HL-60 (cell line): ENCODE results near the gene DCHS1.

Experiments used
- GABPA ChIP-seq: IDR thresholded peaks from 2 replicates; pipeline ENCODE4 v1.6.1; 2012; ENCODE audit warnings: low read depth
- POLR2AphosphoS5 ChIP-seq: IDR thresholded peaks from 2 replicates; pipeline ENCODE4 v1.6.1; 2012; ENCODE audit warnings: low read depth
- SPI1 ChIP-seq: IDR thresholded peaks from 2 replicates; pipeline ENCODE4 v1.6.1; 2012; ENCODE audit warnings: low read depth, mild to moderate bottlenecking, borderline replicate concordance
- TF ChIP-seq, protein P1 (sequence below): IDR thresholded peaks from one replicate; pipeline ENCODE4 v1.5.1; 2011; ENCODE audit warnings: low read length, control low read depth, inconsistent platforms; ENCODE audit not compliant: insufficient read depth
- TF ChIP-seq, protein P2 (sequence below): IDR thresholded peaks from 2 replicates; pipeline ENCODE4 v1.6.1; 2012; ENCODE audit warnings: low read depth; ENCODE audit not compliant: insufficient replicate concordance

DNA sequence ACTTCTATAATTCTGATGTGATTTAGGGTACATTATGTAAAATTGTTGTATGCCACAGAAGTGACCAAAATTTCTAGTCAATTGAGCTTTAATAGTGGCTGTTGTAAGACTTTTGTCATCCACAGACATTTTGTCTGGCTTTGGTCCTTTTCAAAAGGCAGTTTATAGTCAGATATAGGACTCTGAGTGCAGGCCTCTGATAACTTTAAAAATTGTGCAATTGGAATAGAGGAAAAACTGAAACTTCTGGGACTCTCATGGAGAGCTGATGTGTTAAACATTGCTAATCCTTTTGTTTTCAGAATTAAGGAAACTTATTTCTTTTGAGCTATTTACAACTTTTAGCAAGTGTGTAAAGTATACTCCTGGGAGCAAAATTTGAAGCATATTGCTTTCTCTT is 36.5 kb upstream of the DCHS1 start:
- TF ChIP-seq GABPA (no peak), POLR2AphosphoS5 (no peak), SPI1 (no peak)
- TF ChIP-seq, protein P1, sequence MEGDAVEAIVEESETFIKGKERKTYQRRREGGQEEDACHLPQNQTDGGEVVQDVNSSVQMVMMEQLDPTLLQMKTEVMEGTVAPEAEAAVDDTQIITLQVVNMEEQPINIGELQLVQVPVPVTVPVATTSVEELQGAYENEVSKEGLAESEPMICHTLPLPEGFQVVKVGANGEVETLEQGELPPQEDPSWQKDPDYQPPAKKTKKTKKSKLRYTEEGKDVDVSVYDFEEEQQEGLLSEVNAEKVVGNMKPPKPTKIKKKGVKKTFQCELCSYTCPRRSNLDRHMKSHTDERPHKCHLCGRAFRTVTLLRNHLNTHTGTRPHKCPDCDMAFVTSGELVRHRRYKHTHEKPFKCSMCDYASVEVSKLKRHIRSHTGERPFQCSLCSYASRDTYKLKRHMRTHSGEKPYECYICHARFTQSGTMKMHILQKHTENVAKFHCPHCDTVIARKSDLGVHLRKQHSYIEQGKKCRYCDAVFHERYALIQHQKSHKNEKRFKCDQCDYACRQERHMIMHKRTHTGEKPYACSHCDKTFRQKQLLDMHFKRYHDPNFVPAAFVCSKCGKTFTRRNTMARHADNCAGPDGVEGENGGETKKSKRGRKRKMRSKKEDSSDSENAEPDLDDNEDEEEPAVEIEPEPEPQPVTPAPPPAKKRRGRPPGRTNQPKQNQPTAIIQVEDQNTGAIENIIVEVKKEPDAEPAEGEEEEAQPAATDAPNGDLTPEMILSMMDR: no peak
- TF ChIP-seq, protein P2, sequence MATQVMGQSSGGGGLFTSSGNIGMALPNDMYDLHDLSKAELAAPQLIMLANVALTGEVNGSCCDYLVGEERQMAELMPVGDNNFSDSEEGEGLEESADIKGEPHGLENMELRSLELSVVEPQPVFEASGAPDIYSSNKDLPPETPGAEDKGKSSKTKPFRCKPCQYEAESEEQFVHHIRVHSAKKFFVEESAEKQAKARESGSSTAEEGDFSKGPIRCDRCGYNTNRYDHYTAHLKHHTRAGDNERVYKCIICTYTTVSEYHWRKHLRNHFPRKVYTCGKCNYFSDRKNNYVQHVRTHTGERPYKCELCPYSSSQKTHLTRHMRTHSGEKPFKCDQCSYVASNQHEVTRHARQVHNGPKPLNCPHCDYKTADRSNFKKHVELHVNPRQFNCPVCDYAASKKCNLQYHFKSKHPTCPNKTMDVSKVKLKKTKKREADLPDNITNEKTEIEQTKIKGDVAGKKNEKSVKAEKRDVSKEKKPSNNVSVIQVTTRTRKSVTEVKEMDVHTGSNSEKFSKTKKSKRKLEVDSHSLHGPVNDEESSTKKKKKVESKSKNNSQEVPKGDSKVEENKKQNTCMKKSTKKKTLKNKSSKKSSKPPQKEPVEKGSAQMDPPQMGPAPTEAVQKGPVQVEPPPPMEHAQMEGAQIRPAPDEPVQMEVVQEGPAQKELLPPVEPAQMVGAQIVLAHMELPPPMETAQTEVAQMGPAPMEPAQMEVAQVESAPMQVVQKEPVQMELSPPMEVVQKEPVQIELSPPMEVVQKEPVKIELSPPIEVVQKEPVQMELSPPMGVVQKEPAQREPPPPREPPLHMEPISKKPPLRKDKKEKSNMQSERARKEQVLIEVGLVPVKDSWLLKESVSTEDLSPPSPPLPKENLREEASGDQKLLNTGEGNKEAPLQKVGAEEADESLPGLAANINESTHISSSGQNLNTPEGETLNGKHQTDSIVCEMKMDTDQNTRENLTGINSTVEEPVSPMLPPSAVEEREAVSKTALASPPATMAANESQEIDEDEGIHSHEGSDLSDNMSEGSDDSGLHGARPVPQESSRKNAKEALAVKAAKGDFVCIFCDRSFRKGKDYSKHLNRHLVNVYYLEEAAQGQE: no peak
